Measurements from ENCODE around the gene DIO3. TPM values are rescaled to one million over a fixed set of nuclear protein-coding genes. Genes with fewer than 3 reads are reported as not detected.

Gene DIO3
- total RNA-seq, 2 experiments from 2014 or later = not detected

DNA sequence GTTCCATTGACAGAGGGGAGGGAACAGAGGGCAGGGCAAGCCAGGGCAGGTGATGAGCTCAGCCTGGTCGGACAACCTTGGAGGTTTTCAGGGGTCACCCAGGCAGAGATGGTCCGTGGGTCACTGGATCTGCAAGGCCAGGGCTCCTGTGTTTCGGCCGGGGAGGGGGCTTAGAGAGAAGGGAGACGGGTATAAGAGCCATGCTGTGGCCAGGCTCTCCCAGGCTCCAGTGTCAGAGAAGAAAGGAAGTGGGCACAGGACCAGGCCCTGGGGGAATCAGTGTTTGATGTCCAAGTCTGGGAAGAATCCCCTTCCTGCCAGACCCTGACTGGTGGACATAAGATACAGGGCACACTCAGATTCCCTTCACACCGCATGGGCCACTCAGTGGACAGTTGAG lies 36.9 kb downstream of the DIO3 start:
- H3K27ac ChIP-seq (ENCODE audit: low read depth, low read length, poor library complexity, severe bottlenecking) = no peak overlapping the region
- no peaks in the 10 kb centered on the region for H3K79me2 ChIP-seq (ENCODE audit: insufficient read depth, low read depth, low read length)
- H3K4me2 ChIP-seq (ENCODE audit: low read length) = no peak overlapping the region
- ChIA-PET CTCF (ENCODE audit: unreplicated experiment) (no interaction called here), POLR2A (interaction anchor here (0.6 kb wide), 1 partner anchor 364 kb away, joined by 3 read pairs; no protein-coding TSS in a partner anchor)
- H3K9me3 ChIP-seq (ENCODE audit: low read length) = peaks cover 21% of the 10 kb centered on the region
- H3K36me3 ChIP-seq (ENCODE audit: insufficient read depth, low read length) = no peaks in the 10 kb centered on the region
- H3K4me3 ChIP-seq (ENCODE audit: low read depth, low read length, poor library complexity, severe bottlenecking) = no peak overlapping the region
- no peak overlapping the region for H2AFZ ChIP-seq (ENCODE audit: low read length)
- H4K20me1 ChIP-seq (ENCODE audit: insufficient read depth, low read length) = no peaks in the 10 kb centered on the region
- DNase-seq (ENCODE audit: low spot score) = no peak
- no TSS peak for BruUV-seq (replicated peaks)
- peaks cover 16% of the 10 kb centered on the region for H3K4me1 ChIP-seq (ENCODE audit: insufficient read depth, low read length, poor library complexity, severe bottlenecking)
- no peak for TF ChIP-seq EZH2phosphoT487 (IDR thresholded peaks at IDR 0.05; ENCODE audit: borderline replicate concordance, low read depth, low read length)
- TF ChIP-seq, protein P1, sequence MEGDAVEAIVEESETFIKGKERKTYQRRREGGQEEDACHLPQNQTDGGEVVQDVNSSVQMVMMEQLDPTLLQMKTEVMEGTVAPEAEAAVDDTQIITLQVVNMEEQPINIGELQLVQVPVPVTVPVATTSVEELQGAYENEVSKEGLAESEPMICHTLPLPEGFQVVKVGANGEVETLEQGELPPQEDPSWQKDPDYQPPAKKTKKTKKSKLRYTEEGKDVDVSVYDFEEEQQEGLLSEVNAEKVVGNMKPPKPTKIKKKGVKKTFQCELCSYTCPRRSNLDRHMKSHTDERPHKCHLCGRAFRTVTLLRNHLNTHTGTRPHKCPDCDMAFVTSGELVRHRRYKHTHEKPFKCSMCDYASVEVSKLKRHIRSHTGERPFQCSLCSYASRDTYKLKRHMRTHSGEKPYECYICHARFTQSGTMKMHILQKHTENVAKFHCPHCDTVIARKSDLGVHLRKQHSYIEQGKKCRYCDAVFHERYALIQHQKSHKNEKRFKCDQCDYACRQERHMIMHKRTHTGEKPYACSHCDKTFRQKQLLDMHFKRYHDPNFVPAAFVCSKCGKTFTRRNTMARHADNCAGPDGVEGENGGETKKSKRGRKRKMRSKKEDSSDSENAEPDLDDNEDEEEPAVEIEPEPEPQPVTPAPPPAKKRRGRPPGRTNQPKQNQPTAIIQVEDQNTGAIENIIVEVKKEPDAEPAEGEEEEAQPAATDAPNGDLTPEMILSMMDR (conservative IDR thresholded peaks at IDR 0.05; ENCODE audit: low read length) = no peak
- intact Hi-C loops (cut with micrococcal nuclease; ENCODE audit: unreplicated experiment) = no loop called here
- H3K9me2 ChIP-seq (ENCODE audit: insufficient read depth, low read length) = no peaks in the 10 kb centered on the region

GRCh38 chr14:101598571-101599233 lies 37.4 kb downstream of the DIO3 start:
- peaks cover 21% of the 10 kb centered on the region for H3K9me3 ChIP-seq (ENCODE audit: low read length)
- no TSS peak for BruUV-seq (replicated peaks)
- H3K4me3 ChIP-seq (ENCODE audit: low read depth, low read length, poor library complexity, severe bottlenecking) = no peak overlapping the region
- no peaks in the 10 kb centered on the region for H4K20me1 ChIP-seq (ENCODE audit: insufficient read depth, low read length)
- no peaks in the 10 kb centered on the region for H3K79me2 ChIP-seq (ENCODE audit: insufficient read depth, low read depth, low read length)
- DNase-seq (ENCODE audit: low spot score) = no peak
- no peak for TF ChIP-seq EZH2phosphoT487 (IDR thresholded peaks at IDR 0.05; ENCODE audit: borderline replicate concordance, low read depth, low read length)
- TF ChIP-seq, protein P1 (conservative IDR thresholded peaks at IDR 0.05; ENCODE audit: low read length) = no peak
- no peaks in the 10 kb centered on the region for H3K9me2 ChIP-seq (ENCODE audit: insufficient read depth, low read length)
- no peaks in the 10 kb centered on the region for H3K36me3 ChIP-seq (ENCODE audit: insufficient read depth, low read length)
- no peak overlapping the region for H2AFZ ChIP-seq (ENCODE audit: low read length)
- POLR2A ChIA-PET = interaction anchor here (0.6 kb wide), 1 partner anchor 365 kb away, joined by 3 read pairs; no protein-coding TSS in a partner anchor
- intact Hi-C loops (cut with micrococcal nuclease; ENCODE audit: unreplicated experiment) = no loop called here
- H3K4me1 ChIP-seq (ENCODE audit: insufficient read depth, low read length, poor library complexity, severe bottlenecking) = peaks cover 16% of the 10 kb centered on the region
- no peak overlapping the region for H3K4me2 ChIP-seq (ENCODE audit: low read length)
- CTCF ChIA-PET (ENCODE audit: unreplicated experiment) = no interaction called here
- H3K27ac ChIP-seq (ENCODE audit: low read depth, low read length, poor library complexity, severe bottlenecking) = no peak overlapping the region

- H3K9me3 ChIP-seq (ENCODE audit: low read length) = peaks cover 21% of the 10 kb centered on the region
- no peak overlapping the region for H2AFZ ChIP-seq (ENCODE audit: low read length)
- H3K4me3 ChIP-seq (ENCODE audit: low read depth, low read length, poor library complexity, severe bottlenecking) = no peak overlapping the region
- intact Hi-C loops (cut with micrococcal nuclease; ENCODE audit: unreplicated experiment) = no loop called here
- ChIA-PET CTCF (ENCODE audit: unreplicated experiment) (no interaction called here), POLR2A (no interaction called here)
- TF ChIP-seq, protein P1 (conservative IDR thresholded peaks at IDR 0.05; ENCODE audit: low read length) = no peak
- no peak for TF ChIP-seq EZH2phosphoT487 (IDR thresholded peaks at IDR 0.05; ENCODE audit: borderline replicate concordance, low read depth, low read length)
- H3K4me1 ChIP-seq (ENCODE audit: insufficient read depth, low read length, poor library complexity, severe bottlenecking) = peaks cover 16% of the 10 kb centered on the region
- H3K79me2 ChIP-seq (ENCODE audit: insufficient read depth, low read depth, low read length) = no peaks in the 10 kb centered on the region
- H3K4me2 ChIP-seq (ENCODE audit: low read length) = no peak overlapping the region
- H3K9me2 ChIP-seq (ENCODE audit: insufficient read depth, low read length) = no peaks in the 10 kb centered on the region
- H4K20me1 ChIP-seq (ENCODE audit: insufficient read depth, low read length) = no peaks in the 10 kb centered on the region
- no peaks in the 10 kb centered on the region for H3K36me3 ChIP-seq (ENCODE audit: insufficient read depth, low read length)
- no peak for DNase-seq (ENCODE audit: low spot score)
- BruUV-seq (replicated peaks) = no TSS peak
- H3K27ac ChIP-seq (ENCODE audit: low read depth, low read length, poor library complexity, severe bottlenecking) = no peak overlapping the region
Measured at GRCh38 chr14:101599234-101599885, 38.1 kb downstream of the DIO3 start.
